Omental fat pad (tissue), 4 donors: Measurements from ENCODE around the gene DLAT. TPM values are rescaled to one million over a fixed set of nuclear protein-coding genes. Genes with fewer than 3 reads are reported as not detected.
"Not testable (repeated sequence)": the region's sequence is repeated elsewhere in the genome, so short reads cannot be mapped to it uniquely, and the experiment has no call there.

Experiments
- ATAC-seq: fragments of 150-250 bp; one replicate; pipeline ENCODE4 v1.9.1; 2016; ENCODE audit warnings: mild to moderate bottlenecking, moderate library complexity; ENCODE audit not compliant: low FRiP score
- DNase-seq: peaks from one replicate; pipeline ENCODE4 v3.0.0-alpha.2; 2019; ENCODE audit warnings: low spot score
- total RNA-seq, 4 donors: library from RNA; depleted of rRNA; stranded (reverse); fragments of >200 nt; gene quantifications; one replicate each; pipeline ENCODE4 v1.1.0, GENCODE V29; 2016
- TF ChIP-seq, protein P1 (sequence below), 3 donors: fragments of 450-650 bp; IDR thresholded peaks; one replicate each; pipeline ENCODE4 v1.5.1; 2016 to 2017; ENCODE audit warnings: antibody characterized with exemption in 3 of 3, mild to moderate bottlenecking in 3 of 3, moderate library complexity in 2 of 3

DLAT gene
- total RNA-seq, 4 donors from 2014 or later = 20.5 to 61.6 (median 36.1) TPM

DNA sequence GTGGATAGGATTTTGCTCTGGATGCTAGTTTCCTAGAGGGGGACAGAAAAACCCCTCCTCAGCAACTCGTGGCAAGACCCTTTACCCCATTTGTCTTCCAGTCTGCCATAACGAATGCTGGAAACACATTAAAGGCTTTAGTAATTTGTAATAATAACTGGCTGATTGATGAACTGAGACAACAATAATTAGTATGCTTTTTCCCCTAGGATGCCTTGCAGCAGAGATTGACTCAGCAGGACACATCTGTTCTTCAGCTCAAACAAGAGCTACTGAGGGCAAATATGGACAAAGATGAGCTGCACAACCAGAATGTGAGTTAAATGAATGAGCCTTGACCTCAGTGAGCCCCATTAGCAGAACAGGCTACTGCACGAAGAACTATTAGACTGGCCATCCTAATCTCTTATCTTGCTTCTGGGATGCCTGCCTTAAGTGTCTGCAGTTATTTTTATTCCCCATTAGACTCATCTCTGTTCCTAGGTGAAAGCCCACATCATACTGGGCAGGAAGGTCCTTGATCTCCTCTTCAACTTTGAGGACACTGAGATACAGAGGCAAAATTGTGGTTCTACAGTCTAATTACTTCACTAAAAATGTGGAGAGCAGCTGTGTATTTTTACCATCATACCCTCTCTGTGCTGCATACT is 32.9 kb upstream of the DLAT start:
- TF ChIP-seq, protein P1, sequence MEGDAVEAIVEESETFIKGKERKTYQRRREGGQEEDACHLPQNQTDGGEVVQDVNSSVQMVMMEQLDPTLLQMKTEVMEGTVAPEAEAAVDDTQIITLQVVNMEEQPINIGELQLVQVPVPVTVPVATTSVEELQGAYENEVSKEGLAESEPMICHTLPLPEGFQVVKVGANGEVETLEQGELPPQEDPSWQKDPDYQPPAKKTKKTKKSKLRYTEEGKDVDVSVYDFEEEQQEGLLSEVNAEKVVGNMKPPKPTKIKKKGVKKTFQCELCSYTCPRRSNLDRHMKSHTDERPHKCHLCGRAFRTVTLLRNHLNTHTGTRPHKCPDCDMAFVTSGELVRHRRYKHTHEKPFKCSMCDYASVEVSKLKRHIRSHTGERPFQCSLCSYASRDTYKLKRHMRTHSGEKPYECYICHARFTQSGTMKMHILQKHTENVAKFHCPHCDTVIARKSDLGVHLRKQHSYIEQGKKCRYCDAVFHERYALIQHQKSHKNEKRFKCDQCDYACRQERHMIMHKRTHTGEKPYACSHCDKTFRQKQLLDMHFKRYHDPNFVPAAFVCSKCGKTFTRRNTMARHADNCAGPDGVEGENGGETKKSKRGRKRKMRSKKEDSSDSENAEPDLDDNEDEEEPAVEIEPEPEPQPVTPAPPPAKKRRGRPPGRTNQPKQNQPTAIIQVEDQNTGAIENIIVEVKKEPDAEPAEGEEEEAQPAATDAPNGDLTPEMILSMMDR (IDR thresholded peaks at IDR 0.05) = no peak
- ATAC-seq = no peak
- DNase-seq = no peak

DNA sequence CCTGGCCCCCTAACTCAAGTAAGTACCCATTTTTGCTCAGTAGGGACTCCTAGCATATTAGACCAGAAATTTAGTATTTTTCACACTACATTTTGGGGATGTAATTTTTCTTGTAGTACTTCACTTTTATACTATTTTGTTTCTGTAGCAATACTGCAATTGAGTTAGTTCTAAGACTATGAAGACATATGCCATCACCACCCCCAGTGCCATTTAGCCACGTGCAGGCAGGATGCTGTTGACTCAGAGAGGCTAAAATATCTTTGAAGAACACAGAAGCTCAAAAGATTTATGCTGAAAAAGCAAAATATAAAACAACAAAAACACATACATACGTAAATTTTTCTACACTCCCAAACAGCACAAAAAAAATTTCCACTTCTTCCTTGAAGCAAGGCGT is 29.1 kb upstream of the DLAT start:
- TF ChIP-seq, protein P1 (IDR thresholded peaks at IDR 0.05) = no peak

DNA sequence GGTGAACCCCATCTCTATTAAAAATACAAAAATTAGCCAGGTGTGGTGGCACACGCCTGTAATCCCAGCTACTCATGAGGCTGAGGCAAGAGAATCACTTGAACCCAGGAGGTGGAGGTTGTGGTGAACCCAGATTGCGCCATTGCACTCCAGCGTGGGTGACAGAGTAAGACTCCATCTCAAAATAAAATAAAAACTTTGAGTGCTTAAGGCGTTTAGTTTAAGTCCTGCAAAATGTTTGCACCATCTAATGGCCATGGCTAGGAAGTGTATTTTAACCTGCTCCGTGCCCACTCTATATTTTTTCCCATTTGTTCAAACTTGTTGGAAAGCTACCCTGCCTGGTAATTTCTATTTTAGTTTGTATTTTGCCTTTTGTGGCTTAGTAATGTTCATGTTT is 28.5 kb upstream of the DLAT start:
- not testable (repeated sequence) for DNase-seq, ATAC-seq

More for the DNA sequence above, 29.1 kb upstream of the DLAT start:
- DNase-seq (no peak), ATAC-seq (no peak)

DNA sequence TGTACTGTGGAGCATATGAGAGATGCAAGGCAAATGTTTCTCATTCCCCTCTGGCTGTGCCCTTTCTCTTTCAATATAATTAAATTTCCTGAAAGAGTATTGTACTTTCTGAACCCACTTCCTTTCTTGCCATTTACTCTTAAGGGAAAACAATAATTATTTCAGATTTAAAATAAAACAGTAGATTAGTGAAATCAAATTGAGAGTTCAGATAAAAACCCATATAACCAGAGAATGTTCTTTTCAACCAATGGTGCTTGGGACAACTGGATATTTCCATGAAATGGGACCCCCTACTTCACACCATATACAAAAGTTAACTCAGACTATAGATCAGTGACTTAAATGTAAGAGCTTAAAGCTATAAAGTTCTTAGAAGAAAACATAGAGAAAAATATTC is 26.1 kb upstream of the DLAT start:
- ATAC-seq (no peak), DNase-seq (no peak)
- TF ChIP-seq, protein P1 (IDR thresholded peaks at IDR 0.05) = no peak

DNA sequence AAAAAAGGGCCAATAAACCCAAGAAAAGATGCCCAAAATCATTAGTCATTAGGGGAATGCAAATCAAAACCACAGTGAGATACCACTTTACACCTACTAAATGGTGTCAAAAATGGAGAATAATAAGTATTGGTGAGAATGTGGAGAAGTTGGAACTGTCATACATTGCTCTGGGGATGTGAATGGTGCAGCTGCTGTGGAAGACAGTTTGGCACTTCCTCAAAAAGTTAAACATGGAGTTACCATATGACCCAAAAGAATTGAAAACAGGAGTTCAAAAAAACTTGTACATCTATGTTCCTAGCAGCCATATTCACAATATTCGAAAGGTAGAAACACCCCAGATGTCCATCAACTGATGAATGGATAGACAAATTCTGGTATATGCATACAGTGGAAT is 24.5 kb upstream of the DLAT start:
- ATAC-seq = no peak
- TF ChIP-seq, protein P1 (IDR thresholded peaks at IDR 0.05) = no peak
- DNase-seq = no peak

DNA sequence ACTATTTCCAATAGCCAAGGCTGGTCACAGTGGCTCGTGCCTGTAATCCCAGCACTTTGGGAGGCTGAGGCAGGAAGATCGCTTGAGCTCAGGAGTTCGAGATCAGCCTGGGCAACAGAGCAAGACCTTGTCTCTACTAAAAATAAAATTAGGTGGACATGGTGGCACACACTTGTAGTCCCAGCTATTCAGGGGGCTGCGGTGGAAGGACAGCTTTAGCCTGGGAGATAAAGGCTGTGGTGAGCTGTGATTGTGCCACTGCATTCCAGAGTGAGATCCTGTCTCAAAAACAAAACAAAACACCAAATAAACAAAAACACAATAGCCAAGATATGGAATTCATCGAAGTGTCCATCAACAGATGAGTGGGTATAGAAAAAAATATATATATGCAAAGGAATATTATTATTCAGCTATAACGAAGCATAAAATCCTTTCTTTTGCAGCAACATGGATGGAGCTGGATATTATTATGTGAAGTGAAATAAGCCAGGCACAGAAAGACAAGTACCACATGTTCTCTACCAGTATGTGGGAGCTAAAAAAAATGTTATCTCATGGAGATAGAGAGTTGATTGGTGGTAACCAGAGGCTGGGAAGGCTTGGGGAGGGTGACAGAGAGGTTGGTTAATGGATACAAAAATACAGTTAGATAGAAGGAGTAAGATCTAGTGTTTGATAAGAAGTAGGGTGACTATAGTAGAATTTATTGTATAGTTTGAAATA is 22.6 kb upstream of the DLAT start:
- TF ChIP-seq, protein P1 (IDR thresholded peaks at IDR 0.05) = no peak
- ATAC-seq (no peak), DNase-seq (no peak)

DNA sequence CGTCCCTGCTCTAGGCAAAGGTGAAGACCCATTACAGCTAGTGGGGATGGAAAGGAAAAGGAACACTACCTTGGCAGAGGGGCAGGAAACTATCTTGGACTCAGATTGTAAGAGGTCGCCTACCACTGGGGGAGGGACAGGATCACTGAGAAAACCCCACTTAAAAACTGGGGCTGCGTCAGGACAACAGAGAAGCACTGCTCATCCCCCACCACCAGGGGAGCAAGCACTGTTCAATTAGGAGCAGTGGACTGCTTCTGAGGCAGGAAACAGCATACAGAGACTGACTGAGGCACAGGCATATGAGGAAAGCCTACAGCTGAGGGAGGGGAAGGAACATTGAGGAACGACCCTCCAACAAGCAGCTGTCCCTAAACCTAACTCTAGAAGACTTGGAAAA is 20.8 kb upstream of the DLAT start:
- ATAC-seq (no peak), DNase-seq (no peak)
- TF ChIP-seq, protein P1 (IDR thresholded peaks at IDR 0.05) = peak in 1 of 3 donors; percentile 6
